ENCODE results near the gene GNG5.

GRCh38 chr1:84479998-84480397 is 26.4 kb downstream of the GNG5 start:
- TF ChIP-seq CTCF (IDR thresholded peaks at IDR 0.05; ENCODE audit: borderline replicate concordance, extremely low read depth, low read length, poor library complexity, severe bottlenecking) = no peak
- no peak for TF ChIP-seq EZH2 (IDR thresholded peaks at IDR 0.05; ENCODE audit: borderline replicate concordance, low read depth, low read length, severe bottlenecking)

Measured in DND-41 (cell line).